ENCODE data around the gene PROSER3. TPM values are rescaled to one million over a fixed set of nuclear protein-coding genes. Genes with fewer than 3 reads are reported as not detected.

Gene PROSER3
- total and polyA plus RNA-seq, 2 of the 4 experiments (the other 2 are of a cell fraction) = 5.4 to 21.8 TPM

GRCh38 chr19:35719402-35720162, 38.4 kb upstream of the PROSER3 start (continued):
- no peak for TF ChIP-seq BHLHE40 (IDR thresholded peaks at IDR 0.05; ENCODE audit: low read depth, low read length)

DNA sequence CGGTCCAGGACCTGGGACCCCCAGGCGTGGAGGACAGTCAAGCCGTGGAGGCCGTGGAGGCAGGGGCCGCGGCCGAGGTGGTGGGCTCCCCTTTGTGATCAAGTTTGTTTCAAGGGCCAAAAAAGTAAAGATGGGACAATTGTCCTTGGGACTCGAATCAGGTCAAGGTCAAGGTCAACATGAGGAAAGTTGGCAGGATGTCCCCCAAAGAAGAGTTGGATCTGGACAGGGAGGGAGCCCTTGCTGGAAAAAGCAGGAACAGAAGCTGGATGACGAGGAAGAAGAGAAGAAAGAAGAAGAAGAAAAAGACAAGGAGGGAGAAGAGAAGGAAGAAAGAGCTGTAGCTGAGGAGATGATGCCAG, 37.8 kb upstream of the PROSER3 start:
- H3K23ac ChIP-seq (ENCODE audit: low read depth, low read length) = peak overlapping the region; percentile 35; the same call in 1 of the 2 replicates
- H3K79me1 ChIP-seq (ENCODE audit: low read depth in 1 of 2, low read length in 2 of 2) = peaks cover 16 to 55% of the 10 kb centered on the region in 2 experiments; a peak in 3 of 4 replicates
- H3K4me3 ChIP-seq (ENCODE audit: insufficient read depth, low read depth, low read length) = no peak overlapping the region
- no peak overlapping the region for H4K91ac ChIP-seq (ENCODE audit: insufficient read depth, low read depth, low read length)
- no peak overlapping the region for H2AK5ac ChIP-seq (ENCODE audit: low read depth, low read length)
- no peaks in the 10 kb centered on the region; the same call in 1 of the 2 replicates for H3K9me1 ChIP-seq (ENCODE audit: insufficient read depth, low read length)
- H2BK120ac ChIP-seq (ENCODE audit: low read depth, low read length) = no peak overlapping the region
- no peak overlapping the region for H2BK15ac ChIP-seq (ENCODE audit: low read depth, low read length)
- dilution Hi-C loops (cut with HindIII; ENCODE audit: low sequenced_read_pairs, unreplicated experiment) = no loop called here
- WGBS, 2 experiments (ENCODE audit: extremely low coverage in 2 of 2, insufficient read length in 1 of 2) = 95% methylated on average over 8 of the region's 9 CpGs; no CpG with 5 or more reads in 1 of the 2 experiments
- H3K36me3 ChIP-seq (ENCODE audit: control insufficient read depth, insufficient read depth, low read length) = peaks cover 43% of the 10 kb centered on the region
- H2BK20ac ChIP-seq (ENCODE audit: low read depth, low read length) = no peak overlapping the region
- H3K56ac ChIP-seq (ENCODE audit: extremely low read depth, insufficient read depth, low read length) = no peak overlapping the region
- peaks cover 14% of the 10 kb centered on the region for H3K4me1 ChIP-seq (ENCODE audit: control insufficient read depth, insufficient read depth, low read length)
- ChIA-PET POLR2A (ENCODE audit: unreplicated experiment) (no interaction called here), CTCF (no interaction called here)
- no peak overlapping the region for H2BK5ac ChIP-seq (ENCODE audit: low read depth, low read length, poor library complexity, severe bottlenecking)
- TF ChIP-seq RAD21 (IDR thresholded peaks at IDR 0.05; ENCODE audit: low read length) = no peak
- no peak for TF ChIP-seq SMC3 (IDR thresholded peaks at IDR 0.05; ENCODE audit: low read depth, low read length)
- no peak for TF ChIP-seq POLR2A (IDR thresholded peaks at IDR 0.05; ENCODE audit: low read depth, low read length)
- H3K14ac ChIP-seq (replicated peaks; ENCODE audit: low read depth, low read length) = no peak overlapping the region
- DNase-seq (no peak), ATAC-seq (ENCODE audit: low read depth) (no peak)
- no peak overlapping the region for H3K27ac ChIP-seq (ENCODE audit: insufficient read depth, low read length)
- H3K4me2 ChIP-seq (ENCODE audit: low read depth, low read length) = no peak overlapping the region
- BruUV-seq (replicated peaks) = no TSS peak
- H2AFZ ChIP-seq (replicated peaks; ENCODE audit: low read length, poor library complexity) = no peak overlapping the region
- intact Hi-C loops (cut with micrococcal nuclease) = no loop called here
- no peak overlapping the region for H4K8ac ChIP-seq (ENCODE audit: low read depth in 2 of 2, low read length in 2 of 2)
- no peak overlapping the region for H3K18ac ChIP-seq (ENCODE audit: low read depth, low read length)
- no peak overlapping the region for H4K5ac ChIP-seq (ENCODE audit: low read depth, low read length)
- no peak overlapping the region for H2AK9ac ChIP-seq (replicated peaks; ENCODE audit: low read depth, low read length, poor library complexity)
- H3K27me3 ChIP-seq (ENCODE audit: control insufficient read depth, insufficient read depth, low read length) = no peaks in the 10 kb centered on the region
- H3K9ac ChIP-seq (ENCODE audit: low read depth, low read length) = no peak overlapping the region
- no peak overlapping the region for H3K4ac ChIP-seq (ENCODE audit: low read depth, low read length)
- in situ Hi-C loops (cut with MboI; ENCODE audit: low sequenced_read_pairs) = no loop called here
- peaks cover 29% of the 10 kb centered on the region for H4K20me1 ChIP-seq (ENCODE audit: insufficient read depth, low read length)
- no peaks in the 10 kb centered on the region for H3K9me3 ChIP-seq (ENCODE audit: control insufficient read depth, insufficient read depth, low read length)

All from IMR-90 (cell line).